ENCODE results near the gene RAB20.

DNA sequence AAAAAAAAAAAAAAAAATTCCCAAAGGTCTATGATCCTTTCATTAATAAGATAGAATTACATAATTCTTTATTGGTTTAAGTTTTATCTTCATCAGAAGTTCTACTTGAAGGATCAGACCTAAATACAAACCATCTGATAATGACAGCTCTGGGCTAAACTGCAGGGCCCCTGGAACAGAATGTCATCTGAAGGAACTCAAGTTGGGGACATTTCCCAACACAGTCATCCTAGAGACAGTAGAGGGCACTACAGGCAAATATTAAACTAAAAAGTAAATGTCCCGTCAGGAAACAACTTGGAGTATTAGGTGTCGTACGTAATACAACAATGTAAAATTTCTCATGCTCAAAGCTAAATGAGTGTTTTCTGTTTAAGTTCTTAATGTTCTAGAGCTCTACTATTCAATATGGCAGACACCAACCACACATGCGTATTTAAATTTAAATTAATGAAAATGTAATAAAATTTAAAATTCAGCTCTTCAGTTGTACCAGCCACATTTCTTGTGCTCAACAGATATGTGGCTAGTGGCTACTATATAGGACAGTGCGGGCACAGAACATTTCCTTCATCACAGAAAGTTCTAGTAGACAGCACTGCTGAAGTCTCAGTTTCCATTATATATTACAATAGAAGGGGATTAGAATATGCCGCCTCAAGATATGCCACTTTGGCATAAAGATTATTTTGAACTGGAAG, 32.1 kb upstream of the RAB20 start:
- TF ChIP-seq, protein P1, sequence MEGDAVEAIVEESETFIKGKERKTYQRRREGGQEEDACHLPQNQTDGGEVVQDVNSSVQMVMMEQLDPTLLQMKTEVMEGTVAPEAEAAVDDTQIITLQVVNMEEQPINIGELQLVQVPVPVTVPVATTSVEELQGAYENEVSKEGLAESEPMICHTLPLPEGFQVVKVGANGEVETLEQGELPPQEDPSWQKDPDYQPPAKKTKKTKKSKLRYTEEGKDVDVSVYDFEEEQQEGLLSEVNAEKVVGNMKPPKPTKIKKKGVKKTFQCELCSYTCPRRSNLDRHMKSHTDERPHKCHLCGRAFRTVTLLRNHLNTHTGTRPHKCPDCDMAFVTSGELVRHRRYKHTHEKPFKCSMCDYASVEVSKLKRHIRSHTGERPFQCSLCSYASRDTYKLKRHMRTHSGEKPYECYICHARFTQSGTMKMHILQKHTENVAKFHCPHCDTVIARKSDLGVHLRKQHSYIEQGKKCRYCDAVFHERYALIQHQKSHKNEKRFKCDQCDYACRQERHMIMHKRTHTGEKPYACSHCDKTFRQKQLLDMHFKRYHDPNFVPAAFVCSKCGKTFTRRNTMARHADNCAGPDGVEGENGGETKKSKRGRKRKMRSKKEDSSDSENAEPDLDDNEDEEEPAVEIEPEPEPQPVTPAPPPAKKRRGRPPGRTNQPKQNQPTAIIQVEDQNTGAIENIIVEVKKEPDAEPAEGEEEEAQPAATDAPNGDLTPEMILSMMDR (IDR thresholded peaks at IDR 0.05; ENCODE audit: poor library complexity, severe bottlenecking), result peak; percentile 37
- no peak for TF ChIP-seq SMC3 (conservative IDR thresholded peaks at IDR 0.05; ENCODE audit: poor library complexity)
